HCT116 (cell line): ENCODE results near the gene AMACR. TPM values are rescaled to one million over a fixed set of nuclear protein-coding genes. Genes with fewer than 3 reads are reported as not detected.

Experiments
- ATAC-seq: fragments of 200-7000 bp; cut with Tn5 transposase; 2 replicates; pipeline ENCODE4 v1.9.1; 2020; ENCODE audit warnings: mild to moderate bottlenecking, moderate library complexity
- BruUV-seq: library from RNA; stranded (reverse); fragments of 400-500 nt; replicated peaks from 2 replicates; lab custom pipeline; 2021; lab: Mats Ljungman, UMichigan
- CTCF ChIA-PET: fragments of 300-600 bp; sonication (Branson Sonifier 250); formaldehyde crosslinking; loops from one replicate; lab custom pipeline; 2021; ENCODE audit warnings: antibody characterized with exemption; lab: Charles Lee
- POLR2A ChIA-PET: fragments of 300-600, 350-600 bp; sonication (Branson Sonifier 250); formaldehyde crosslinking; loops from one replicate; lab custom pipeline; 2021; ENCODE audit warnings: antibody characterized with exemption; lab: Charles Lee
- RAD21 ChIA-PET, 2 experiments: fragments of 300-600 bp; sonication (Branson Sonifier 250); formaldehyde crosslinking; loops; one replicate each; lab custom pipeline; 2023; ENCODE audit warnings: low total read pairs in 2 of 2; ENCODE audit not compliant: uncharacterized antibody in 2 of 2, unreplicated experiment in 2 of 2, low non-redundant PET in 1 of 2; lab: Charles Lee
- DNase-seq: peaks from one replicate; pipeline ENCODE4 v3.0.0-alpha.2; 2010; ENCODE audit warnings: low read depth, low spot score
- H2AFZ ChIP-seq: fragments of 200-600 bp; shearing (Covaris generic), sonication (generic); 2 replicates; pipeline ENCODE4 v1.6.1; 2017; ENCODE audit warnings: low read depth, mixed run types, mixed read lengths, antibody characterized with exemption, low read length; ENCODE audit not compliant: poor library complexity, severe bottlenecking
- H3K27ac ChIP-seq: 2 replicates; pipeline ENCODE4 v1.5.1; 2012; ENCODE audit warnings: low read depth, low read length
- H3K27me3 ChIP-seq: fragments of 200-600 bp; sonication (generic); 2 replicates; pipeline ENCODE4 v1.6.1; 2016; ENCODE audit warnings: mixed run types, low read length, mixed read lengths; ENCODE audit not compliant: insufficient read depth
- H3K36me3 ChIP-seq, 2 experiments: fragments of 200-500 bp in 1 of 2; fragments of 200-600 bp in 1 of 2; sonication (Bioruptor generic) in 1 of 2; sonication (generic) in 1 of 2; 2 replicates each; pipeline versions ENCODE4 v1.5.1 to v1.6.1; 2014 to 2016; ENCODE audit warnings: low read length in 2 of 2, inconsistent platforms in 1 of 2, mixed read lengths in 1 of 2, mixed run types in 1 of 2; ENCODE audit not compliant: insufficient read depth in 2 of 2, control insufficient read depth in 1 of 2
- H3K4me1 ChIP-seq, 2 experiments: fragments of 200-600 bp in 1 of 2; sonication (generic) in 1 of 2; 2 replicates each; pipeline versions ENCODE4 v1.5.1 to v1.6.1; 2012 to 2017; ENCODE audit warnings: low read length in 2 of 2, inconsistent platforms in 1 of 2, mild to moderate bottlenecking in 1 of 2, mixed read lengths in 1 of 2, mixed run types in 1 of 2, moderate library complexity in 1 of 2; ENCODE audit not compliant: insufficient read depth in 2 of 2, control insufficient read depth in 1 of 2
- H3K4me2 ChIP-seq: fragments of 200-600 bp; sonication (generic); 2 replicates; pipeline ENCODE4 v1.6.1; 2017; ENCODE audit warnings: mixed run types, low read length, mixed read lengths
- H3K4me3 ChIP-seq, 2 experiments: fragments of 200-600 bp in 1 of 2; sonication (generic) in 1 of 2; replicated peaks in 1 of 2; 2 replicates each; pipeline ENCODE4 v1.5.1; 2011 to 2016; ENCODE audit warnings: low read length in 2 of 2, control low read depth in 1 of 2, low read depth in 1 of 2, mild to moderate bottlenecking in 1 of 2, mixed read lengths in 1 of 2, mixed run types in 1 of 2
- H3K79me2 ChIP-seq: fragments of 200-600 bp; sonication (generic); 2 replicates; pipeline ENCODE4 v1.6.1; 2017; ENCODE audit warnings: mild to moderate bottlenecking, mixed run types, low read length, moderate library complexity, mixed read lengths; ENCODE audit not compliant: insufficient read depth
- H3K9ac ChIP-seq: fragments of 200-600 bp; sonication (generic); 2 replicates; pipeline ENCODE4 v1.6.1; 2016; ENCODE audit warnings: low read length, mixed read lengths
- H3K9me2 ChIP-seq: fragments of 200-600 bp; sonication (generic), shearing (Covaris generic); 2 replicates; pipeline ENCODE4 v1.6.1; 2017; ENCODE audit warnings: mixed run types, mild to moderate bottlenecking, moderate library complexity; ENCODE audit not compliant: insufficient read depth
- H3K9me3 ChIP-seq, 2 experiments: fragments of 200-500 bp in 1 of 2; fragments of 200-600 bp in 1 of 2; sonication (Bioruptor generic) in 1 of 2; sonication (generic) in 1 of 2; 2 replicates each; pipeline ENCODE4 v1.6.1; 2014 to 2017; ENCODE audit warnings: low read length in 2 of 2, mixed read lengths in 2 of 2, inconsistent platforms in 1 of 2, low read depth in 1 of 2, mild to moderate bottlenecking in 1 of 2, mixed run types in 1 of 2, moderate library complexity in 1 of 2; ENCODE audit not compliant: control insufficient read depth in 1 of 2, insufficient read depth in 1 of 2
- H4K20me1 ChIP-seq: fragments of 200-600 bp; sonication (generic), shearing (Covaris generic); 2 replicates; pipeline ENCODE4 v1.6.1; 2017; ENCODE audit warnings: mixed run types, mild to moderate bottlenecking, moderate library complexity; ENCODE audit not compliant: insufficient read depth
- CEBPB ChIP-seq: IDR thresholded peaks from 2 replicates; pipeline ENCODE4 v1.6.1; 2012; ENCODE audit warnings: low read depth
- FOSL1 ChIP-seq: IDR thresholded peaks from 2 replicates; pipeline ENCODE4 v1.6.1; 2012; ENCODE audit warnings: low read depth
- RAD21 ChIP-seq: IDR thresholded peaks from 2 replicates; pipeline ENCODE4 v1.6.1; 2012; ENCODE audit warnings: low read depth, mild to moderate bottlenecking
- SRF ChIP-seq: IDR thresholded peaks from 2 replicates; pipeline ENCODE4 v1.6.1; 2012; ENCODE audit warnings: low read depth
- intact Hi-C: fragments of 100-400 bp; cut with micrococcal nuclease; formaldehyde crosslinking; loops from 2 replicates; pipeline ENCODE4 v1.10.0; 2022
- total RNA-seq: library from RNA; stranded (reverse); gene quantifications from one replicate; pipeline ENCODE4 v1.2.1, GENCODE V29; 2021; ENCODE audit not compliant: unreplicated experiment
- TF ChIP-seq, protein P1 (sequence below): IDR thresholded peaks from 2 replicates; pipeline ENCODE4 v1.6.1; 2012; ENCODE audit warnings: low read depth
- TF ChIP-seq, protein P2 (sequence below): IDR thresholded peaks from 2 replicates; pipeline ENCODE4 v1.6.1; 2012

AMACR gene
- total RNA-seq, 1 experiment from 2014 or later: 4.3 TPM

DNA sequence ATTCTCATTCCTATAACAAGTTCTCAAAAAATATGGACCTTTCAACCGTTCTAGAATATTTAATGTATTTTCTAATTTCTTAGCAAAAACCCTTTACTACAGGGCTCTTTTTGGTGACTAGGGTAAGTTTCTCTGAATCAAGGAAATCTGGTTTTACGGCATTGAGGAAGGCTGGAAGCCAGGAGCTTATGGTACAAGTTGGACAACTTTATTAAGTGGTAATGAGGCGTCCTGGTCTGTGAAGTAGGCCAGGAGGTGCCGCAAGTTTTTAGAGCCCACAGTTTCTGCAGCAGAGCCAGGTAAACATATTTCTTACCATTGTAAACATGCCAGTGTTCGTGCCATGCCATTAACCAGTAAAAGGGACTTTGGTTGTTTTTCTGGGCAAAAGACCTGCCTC lies 49.7 kb upstream of the AMACR start:
- POLR2A ChIA-PET: no interaction called here
- no peak overlapping the region for H3K4me3 ChIP-seq
- H3K27ac ChIP-seq: no peak overlapping the region
- no peak overlapping the region for H3K4me2 ChIP-seq
- H3K4me1 ChIP-seq: no peaks in the 10 kb centered on the region
- no peaks in the 10 kb centered on the region for H3K79me2 ChIP-seq
- CTCF ChIA-PET: no interaction called here
- H4K20me1 ChIP-seq: no peaks in the 10 kb centered on the region
- H3K36me3 ChIP-seq: no peaks in the 10 kb centered on the region
- H3K9me2 ChIP-seq: no peaks in the 10 kb centered on the region
- intact Hi-C loops: no loop called here
- no peak for TF ChIP-seq CEBPB
- no peaks in the 10 kb centered on the region for H3K9me3 ChIP-seq
- H2AFZ ChIP-seq: no peak overlapping the region
- DNase-seq: no peak
- no peak overlapping the region for H3K9ac ChIP-seq
- BruUV-seq: no TSS peak
- RAD21 ChIA-PET: no interaction called here
- no peak for ATAC-seq
- H3K27me3 ChIP-seq: no peaks in the 10 kb centered on the region

DNA sequence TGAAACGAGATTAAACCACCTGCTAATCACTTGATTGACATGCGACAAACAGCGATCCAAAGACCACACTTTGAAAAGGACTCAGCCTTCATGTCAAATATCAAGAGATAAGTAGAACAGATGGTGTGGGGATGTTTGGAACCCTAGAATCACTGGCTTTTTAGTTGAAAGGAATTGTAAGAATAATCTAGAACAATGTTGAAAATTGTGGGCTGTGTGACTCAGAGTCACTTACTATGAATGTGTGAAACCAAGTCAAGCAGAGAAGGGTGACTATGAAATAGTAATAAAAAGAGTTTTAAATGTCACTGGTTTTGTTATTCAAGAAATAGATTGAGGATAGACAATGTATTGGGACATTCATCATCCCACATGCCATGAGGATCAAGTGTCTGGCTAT lies 49.3 kb upstream of the AMACR start:
- H3K27me3 ChIP-seq: no peaks in the 10 kb centered on the region
- ATAC-seq (no peak), DNase-seq (no peak)
- ChIA-PET RAD21 (no interaction called here), CTCF (no interaction called here), POLR2A (no interaction called here)
- no peak overlapping the region for H3K27ac ChIP-seq
- H3K9me3 ChIP-seq: no peaks in the 10 kb centered on the region
- H2AFZ ChIP-seq: no peak overlapping the region
- intact Hi-C loops: no loop called here
- H3K4me2 ChIP-seq: no peak overlapping the region
- TF ChIP-seq RAD21: no peak
- TF ChIP-seq SRF: no peak
- no peaks in the 10 kb centered on the region for H3K36me3 ChIP-seq
- no peaks in the 10 kb centered on the region for H3K4me1 ChIP-seq
- BruUV-seq: no TSS peak
- H4K20me1 ChIP-seq: no peaks in the 10 kb centered on the region
- no peak overlapping the region for H3K9ac ChIP-seq
- H3K79me2 ChIP-seq: no peaks in the 10 kb centered on the region
- no peaks in the 10 kb centered on the region for H3K9me2 ChIP-seq
- no peak overlapping the region for H3K4me3 ChIP-seq

DNA sequence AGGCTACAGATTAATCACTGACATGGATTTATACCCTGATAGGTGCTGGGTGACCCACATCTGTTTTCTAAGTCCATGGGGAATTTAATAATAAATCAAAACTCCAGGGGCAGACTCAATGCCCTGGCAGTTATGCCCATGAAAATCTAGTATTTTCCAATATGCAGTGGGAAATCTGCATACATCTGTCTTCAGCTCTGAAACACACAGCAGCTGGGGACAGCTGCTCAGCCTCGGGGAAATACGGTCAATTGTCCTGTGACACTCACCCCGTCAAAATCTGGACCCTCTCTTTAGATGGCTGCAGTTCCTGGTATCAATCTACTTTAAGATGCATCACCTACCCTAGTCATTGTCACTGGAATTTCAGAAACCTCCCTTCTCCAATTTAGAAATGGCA lies 47.8 kb upstream of the AMACR start:
- H3K9ac ChIP-seq: no peak overlapping the region
- no peaks in the 10 kb centered on the region for H3K9me3 ChIP-seq
- H3K36me3 ChIP-seq: no peaks in the 10 kb centered on the region
- BruUV-seq: no TSS peak
- H3K27me3 ChIP-seq: no peaks in the 10 kb centered on the region
- no peaks in the 10 kb centered on the region for H4K20me1 ChIP-seq
- no peaks in the 10 kb centered on the region for H3K9me2 ChIP-seq
- H3K79me2 ChIP-seq: no peaks in the 10 kb centered on the region
- POLR2A ChIA-PET: no interaction called here
- no peaks in the 10 kb centered on the region for H3K4me1 ChIP-seq
- CTCF ChIA-PET: no interaction called here
- intact Hi-C loops: no loop called here
- no peak overlapping the region for H3K4me3 ChIP-seq
- H3K27ac ChIP-seq: no peak overlapping the region
- H3K4me2 ChIP-seq: no peak overlapping the region
- TF ChIP-seq, protein P1, sequence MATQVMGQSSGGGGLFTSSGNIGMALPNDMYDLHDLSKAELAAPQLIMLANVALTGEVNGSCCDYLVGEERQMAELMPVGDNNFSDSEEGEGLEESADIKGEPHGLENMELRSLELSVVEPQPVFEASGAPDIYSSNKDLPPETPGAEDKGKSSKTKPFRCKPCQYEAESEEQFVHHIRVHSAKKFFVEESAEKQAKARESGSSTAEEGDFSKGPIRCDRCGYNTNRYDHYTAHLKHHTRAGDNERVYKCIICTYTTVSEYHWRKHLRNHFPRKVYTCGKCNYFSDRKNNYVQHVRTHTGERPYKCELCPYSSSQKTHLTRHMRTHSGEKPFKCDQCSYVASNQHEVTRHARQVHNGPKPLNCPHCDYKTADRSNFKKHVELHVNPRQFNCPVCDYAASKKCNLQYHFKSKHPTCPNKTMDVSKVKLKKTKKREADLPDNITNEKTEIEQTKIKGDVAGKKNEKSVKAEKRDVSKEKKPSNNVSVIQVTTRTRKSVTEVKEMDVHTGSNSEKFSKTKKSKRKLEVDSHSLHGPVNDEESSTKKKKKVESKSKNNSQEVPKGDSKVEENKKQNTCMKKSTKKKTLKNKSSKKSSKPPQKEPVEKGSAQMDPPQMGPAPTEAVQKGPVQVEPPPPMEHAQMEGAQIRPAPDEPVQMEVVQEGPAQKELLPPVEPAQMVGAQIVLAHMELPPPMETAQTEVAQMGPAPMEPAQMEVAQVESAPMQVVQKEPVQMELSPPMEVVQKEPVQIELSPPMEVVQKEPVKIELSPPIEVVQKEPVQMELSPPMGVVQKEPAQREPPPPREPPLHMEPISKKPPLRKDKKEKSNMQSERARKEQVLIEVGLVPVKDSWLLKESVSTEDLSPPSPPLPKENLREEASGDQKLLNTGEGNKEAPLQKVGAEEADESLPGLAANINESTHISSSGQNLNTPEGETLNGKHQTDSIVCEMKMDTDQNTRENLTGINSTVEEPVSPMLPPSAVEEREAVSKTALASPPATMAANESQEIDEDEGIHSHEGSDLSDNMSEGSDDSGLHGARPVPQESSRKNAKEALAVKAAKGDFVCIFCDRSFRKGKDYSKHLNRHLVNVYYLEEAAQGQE: no peak
- no peak for TF ChIP-seq FOSL1
- TF ChIP-seq, protein P2, sequence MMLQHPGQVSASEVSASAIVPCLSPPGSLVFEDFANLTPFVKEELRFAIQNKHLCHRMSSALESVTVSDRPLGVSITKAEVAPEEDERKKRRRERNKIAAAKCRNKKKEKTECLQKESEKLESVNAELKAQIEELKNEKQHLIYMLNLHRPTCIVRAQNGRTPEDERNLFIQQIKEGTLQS: no peak
- RAD21 ChIA-PET: no interaction called here
- DNase-seq (no peak), ATAC-seq (no peak)
- no peak overlapping the region for H2AFZ ChIP-seq
